Mammary epithelial cell (primary cell): Measurements from ENCODE around the gene NPAS3.

Experiments used
- EZH2 ChIP-seq: IDR thresholded peaks from 2 replicates; pipeline ENCODE4 v1.6.1; 2012; ENCODE audit warnings: low read length, inconsistent platforms, borderline replicate concordance
- TF ChIP-seq, protein P1 (sequence below), 2 donors: IDR thresholded peaks in 1 of 2; conservative IDR thresholded peaks in 1 of 2; 2 replicates each; pipeline ENCODE4 v1.5.1; 2011 to 2012; ENCODE audit warnings: inconsistent platforms in 2 of 2, low read length in 2 of 2, mild to moderate bottlenecking in 2 of 2, control low read depth in 1 of 2, low read depth in 1 of 2; ENCODE audit not compliant: insufficient read depth in 1 of 2; ENCODE audit errors: extremely low read depth in 1 of 2

DNA sequence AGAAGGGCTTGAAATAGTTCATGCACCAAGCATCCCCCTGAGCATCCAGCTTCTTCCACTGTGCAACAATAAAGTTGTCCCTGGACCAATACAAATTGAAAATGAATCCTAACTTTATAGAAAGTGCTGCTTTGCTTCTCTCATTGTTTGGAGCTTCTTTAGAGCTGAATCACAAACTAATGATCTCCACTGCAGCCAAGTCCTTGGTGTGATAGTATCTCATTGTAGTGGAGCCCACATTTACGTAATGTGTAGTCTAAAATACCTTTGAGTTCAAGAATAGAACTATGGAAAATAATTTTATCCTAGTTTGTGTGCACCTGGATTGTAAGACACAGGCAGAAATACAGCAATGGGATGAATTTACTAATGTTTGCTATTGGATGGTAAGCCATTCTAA, 692.3 kb downstream of the NPAS3 start:
- TF ChIP-seq, protein P1, sequence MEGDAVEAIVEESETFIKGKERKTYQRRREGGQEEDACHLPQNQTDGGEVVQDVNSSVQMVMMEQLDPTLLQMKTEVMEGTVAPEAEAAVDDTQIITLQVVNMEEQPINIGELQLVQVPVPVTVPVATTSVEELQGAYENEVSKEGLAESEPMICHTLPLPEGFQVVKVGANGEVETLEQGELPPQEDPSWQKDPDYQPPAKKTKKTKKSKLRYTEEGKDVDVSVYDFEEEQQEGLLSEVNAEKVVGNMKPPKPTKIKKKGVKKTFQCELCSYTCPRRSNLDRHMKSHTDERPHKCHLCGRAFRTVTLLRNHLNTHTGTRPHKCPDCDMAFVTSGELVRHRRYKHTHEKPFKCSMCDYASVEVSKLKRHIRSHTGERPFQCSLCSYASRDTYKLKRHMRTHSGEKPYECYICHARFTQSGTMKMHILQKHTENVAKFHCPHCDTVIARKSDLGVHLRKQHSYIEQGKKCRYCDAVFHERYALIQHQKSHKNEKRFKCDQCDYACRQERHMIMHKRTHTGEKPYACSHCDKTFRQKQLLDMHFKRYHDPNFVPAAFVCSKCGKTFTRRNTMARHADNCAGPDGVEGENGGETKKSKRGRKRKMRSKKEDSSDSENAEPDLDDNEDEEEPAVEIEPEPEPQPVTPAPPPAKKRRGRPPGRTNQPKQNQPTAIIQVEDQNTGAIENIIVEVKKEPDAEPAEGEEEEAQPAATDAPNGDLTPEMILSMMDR (conservative IDR thresholded peaks at IDR 0.05 in 1 of 2, IDR thresholded peaks at IDR 0.05 in 1 of 2; ENCODE audit: extremely low read depth in 1 of 2, insufficient read depth in 1 of 2, low read depth in 1 of 2, low read length in 2 of 2), result no peak
- TF ChIP-seq EZH2, result no peak
